ENCODE data around the gene KRTAP4-5. TPM values are rescaled to one million over a fixed set of nuclear protein-coding genes. Genes with fewer than 3 reads are reported as not detected.
A peak's percentile ranks its signal among the peaks of the same experiment; 100 is the strongest.
"Not testable (repeated sequence)": the region's sequence is repeated elsewhere in the genome, so short reads cannot be mapped to it uniquely, and the experiment has no call there.

The KRTAP4-5 gene
- total RNA-seq, 2 experiments from 2014 or later = not detected

DNA sequence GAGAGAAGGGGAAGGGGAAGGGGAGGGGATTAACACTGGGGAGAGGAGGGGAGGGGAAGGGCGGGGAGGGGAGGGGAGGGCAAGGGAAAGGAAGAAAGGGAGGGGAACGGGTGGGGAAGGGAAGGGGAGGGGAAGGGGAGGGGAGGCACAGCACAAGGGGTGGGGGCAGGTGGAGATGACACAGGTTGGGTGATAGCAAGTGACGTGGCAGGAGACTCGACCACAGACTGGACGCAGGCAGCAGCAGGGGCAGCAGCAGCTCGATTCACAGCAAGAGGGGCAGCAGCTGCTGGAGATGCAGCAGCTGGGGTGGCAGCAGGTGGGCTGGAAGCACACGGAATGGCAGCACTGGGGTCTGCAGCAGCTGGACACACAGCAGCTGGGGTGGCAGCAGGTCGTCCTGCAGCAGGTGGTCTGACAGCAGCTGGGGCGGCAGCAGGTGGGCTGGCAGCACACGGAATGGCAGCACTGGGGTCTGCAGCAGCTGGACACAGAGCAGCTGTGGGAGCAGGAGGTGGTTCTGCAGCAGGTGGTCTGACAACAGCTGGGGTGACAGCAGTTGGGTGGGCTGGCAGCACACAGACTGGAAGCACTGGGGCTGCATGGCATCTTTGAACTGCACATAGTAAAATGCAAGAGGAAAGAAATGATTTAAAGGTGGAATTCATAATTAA is 47.9 kb downstream of the KRTAP4-5 start, which contains the start of gene KRTAP4-16:
Gene KRTAP4-16, minus strand, starts transcription at position 624 of the 674 bp plus-strand sequence. Its CDS starts 0 bp downstream, at position 624.
- H3K27me3 Mint-ChIP-seq = peaks cover 11% of the 10 kb centered on the region

DNA sequence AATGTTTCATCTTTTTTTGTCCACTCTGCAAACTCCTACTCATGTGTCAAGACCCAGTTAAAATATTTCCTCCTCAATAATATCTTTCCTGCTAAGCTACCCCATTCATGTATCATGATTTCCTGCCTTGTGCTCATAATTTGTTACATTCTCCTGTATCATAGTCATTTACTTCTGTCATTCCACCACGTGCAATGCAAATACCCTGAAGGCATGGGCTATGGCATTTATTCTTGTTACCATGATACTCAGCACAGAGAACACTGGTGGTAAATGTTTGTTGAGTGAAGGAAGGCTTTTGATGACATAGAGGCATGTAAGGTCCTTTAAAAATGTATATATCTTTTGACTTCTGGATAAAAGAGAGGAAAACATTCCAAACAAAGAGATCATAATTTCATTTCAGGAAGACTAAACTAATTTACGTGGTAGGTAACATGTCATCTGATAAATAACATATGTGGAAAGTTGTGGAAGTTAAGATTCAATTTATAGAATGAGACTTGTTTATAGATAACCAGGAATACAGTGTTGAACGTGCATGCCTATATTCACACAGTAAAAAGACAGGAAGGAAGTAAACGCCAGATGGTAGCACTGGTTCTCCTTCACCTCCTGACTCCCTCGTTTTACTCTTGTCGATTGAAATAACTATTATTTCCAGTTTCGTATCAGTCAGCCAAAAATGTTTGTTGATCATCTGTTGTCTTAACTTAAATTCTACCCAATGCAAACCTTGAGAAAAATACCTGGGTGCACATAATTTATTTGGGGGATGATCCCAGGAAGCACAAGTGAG is 49.7 kb downstream of the KRTAP4-5 start:
- peak; percentile 64 for ATAC-seq (ENCODE audit: poor library complexity)
- DNase-seq; H3K36me3 Mint-ChIP-seq (ENCODE audit: low read depth); H3K4me3 Mint-ChIP-seq; H3K36me3 ChIP-seq (ENCODE audit: insufficient read depth, low read length); H3K9me3 ChIP-seq (ENCODE audit: control insufficient read depth in 1 of 2, insufficient read depth in 1 of 2, low read length in 2 of 2); H3K4me3 ChIP-seq (ENCODE audit: low read length); H3K27ac ChIP-seq (ENCODE audit: low read depth in 1 of 2, low read length in 2 of 2); CTCF ChIA-PET; H3K4me1 ChIP-seq (ENCODE audit: insufficient read depth, low read length); H3K27me3 Mint-ChIP-seq; H3K27me3 ChIP-seq (ENCODE audit: control insufficient read depth in 1 of 2, insufficient read depth in 2 of 2, low read length in 2 of 2); H3K27ac Mint-ChIP-seq; H3K9me3 Mint-ChIP-seq; POLR2A ChIA-PET: not testable (repeated sequence)
- TF ChIP-seq, protein P1, sequence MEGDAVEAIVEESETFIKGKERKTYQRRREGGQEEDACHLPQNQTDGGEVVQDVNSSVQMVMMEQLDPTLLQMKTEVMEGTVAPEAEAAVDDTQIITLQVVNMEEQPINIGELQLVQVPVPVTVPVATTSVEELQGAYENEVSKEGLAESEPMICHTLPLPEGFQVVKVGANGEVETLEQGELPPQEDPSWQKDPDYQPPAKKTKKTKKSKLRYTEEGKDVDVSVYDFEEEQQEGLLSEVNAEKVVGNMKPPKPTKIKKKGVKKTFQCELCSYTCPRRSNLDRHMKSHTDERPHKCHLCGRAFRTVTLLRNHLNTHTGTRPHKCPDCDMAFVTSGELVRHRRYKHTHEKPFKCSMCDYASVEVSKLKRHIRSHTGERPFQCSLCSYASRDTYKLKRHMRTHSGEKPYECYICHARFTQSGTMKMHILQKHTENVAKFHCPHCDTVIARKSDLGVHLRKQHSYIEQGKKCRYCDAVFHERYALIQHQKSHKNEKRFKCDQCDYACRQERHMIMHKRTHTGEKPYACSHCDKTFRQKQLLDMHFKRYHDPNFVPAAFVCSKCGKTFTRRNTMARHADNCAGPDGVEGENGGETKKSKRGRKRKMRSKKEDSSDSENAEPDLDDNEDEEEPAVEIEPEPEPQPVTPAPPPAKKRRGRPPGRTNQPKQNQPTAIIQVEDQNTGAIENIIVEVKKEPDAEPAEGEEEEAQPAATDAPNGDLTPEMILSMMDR (IDR thresholded peaks at IDR 0.05) = peak; percentile 19
- H3K4me1 Mint-ChIP-seq (ENCODE audit: low read depth) = peaks cover 17% of the 10 kb centered on the region
- intact Hi-C loops (cut with DNase I, micrococcal nuclease) = loop anchor here in 1 of 2 experiments (5.0 kb wide), 2 partner anchors 37 to 222 kb away; no protein-coding TSS in a partner anchor

More for the DNA sequence above, 47.9 kb downstream of the KRTAP4-5 start, which contains the start of gene KRTAP4-16:
- CTCF ChIA-PET = no interaction called here
- Histone ChIP-seq H3K27me3 (ENCODE audit: control insufficient read depth in 1 of 2, insufficient read depth in 2 of 2, low read length in 2 of 2) (peaks cover 0 to 2% of the 10 kb centered on the region in 2 experiments), H3K4me3 (ENCODE audit: low read length) (no peak within 1 kb of the TSS), H3K36me3 (ENCODE audit: insufficient read depth, low read length) (no peaks in the 10 kb centered on the region), H3K9me3 (ENCODE audit: control insufficient read depth in 1 of 2, insufficient read depth in 1 of 2, low read length in 2 of 2) (no peaks in the 10 kb centered on the region), H3K27ac (ENCODE audit: low read depth in 1 of 2, low read length in 2 of 2) (no peak within 1 kb of the TSS), H3K4me1 (ENCODE audit: insufficient read depth, low read length) (peaks cover 3% of the 10 kb centered on the region)
- H3K4me3 Mint-ChIP-seq = no peak within 1 kb of the TSS
- TF ChIP-seq, protein P1 (IDR thresholded peaks at IDR 0.05) = no peak
- DNase-seq (no peak), ATAC-seq (ENCODE audit: poor library complexity) (no peak)
- no peaks in the 10 kb centered on the region for H3K36me3 Mint-ChIP-seq (ENCODE audit: low read depth)
- POLR2A ChIA-PET = no interaction called here
- no peaks in the 10 kb centered on the region for H3K9me3 Mint-ChIP-seq
- H3K4me1 Mint-ChIP-seq (ENCODE audit: low read depth) = peaks cover 17% of the 10 kb centered on the region
- no peak within 1 kb of the TSS for H3K27ac Mint-ChIP-seq
- intact Hi-C loops (cut with DNase I, micrococcal nuclease) = loop anchor here in 1 of 2 experiments (5.0 kb wide), 1 partner anchor 221 kb away; no protein-coding TSS in a partner anchor

Other genes with a start within 250 kb of the KRTAP4-5 start
- gene KRT23, start 212.2 kb downstream of the KRTAP4-5 start, total RNA-seq = not detected
- gene KRT39, start 182.9 kb downstream of the KRTAP4-5 start, total RNA-seq = not detected
- gene KRT40, start 165.5 kb downstream of the KRTAP4-5 start, total RNA-seq = not detected
- gene KRTAP3-3, start 155.7 kb downstream of the KRTAP4-5 start, total RNA-seq = not detected
- gene KRTAP3-2, start 149.9 kb downstream of the KRTAP4-5 start, total RNA-seq = not detected
- gene KRTAP3-1, start 140.7 kb downstream of the KRTAP4-5 start, total RNA-seq = not detected
- not detected for gene KRTAP1-5, start 122.6 kb downstream of the KRTAP4-5 start, total RNA-seq
- not detected for gene KRTAP1-4, start 119.6 kb downstream of the KRTAP4-5 start, total RNA-seq
- not detected for gene KRTAP1-3, start 115.0 kb downstream of the KRTAP4-5 start, total RNA-seq
- not detected for gene KRTAP1-1, start 108.4 kb downstream of the KRTAP4-5 start, total RNA-seq
- not detected for gene KRTAP2-1, start 102.5 kb downstream of the KRTAP4-5 start, total RNA-seq
- gene KRTAP2-2, start 94.6 kb downstream of the KRTAP4-5 start, total RNA-seq = not detected
- not detected for gene KRTAP2-3, start 89.7 kb downstream of the KRTAP4-5 start, total RNA-seq
- gene KRTAP2-4, start 83.9 kb downstream of the KRTAP4-5 start, total RNA-seq = not detected
- not detected for gene KRTAP4-7, start 65.7 kb downstream of the KRTAP4-5 start, total RNA-seq
- not detected for gene KRTAP4-8, start 51.7 kb downstream of the KRTAP4-5 start, total RNA-seq
- not detected for gene KRTAP4-16, start 47.6 kb downstream of the KRTAP4-5 start, total RNA-seq
- gene KRTAP4-9, start 44.4 kb downstream of the KRTAP4-5 start, total RNA-seq = not detected
- gene KRTAP4-11, start 31.5 kb downstream of the KRTAP4-5 start, total RNA-seq = not detected
- gene KRTAP4-12, start 25.6 kb downstream of the KRTAP4-5 start, total RNA-seq = not detected
- not detected for gene KRTAP4-6, start 9.3 kb downstream of the KRTAP4-5 start, total RNA-seq
- gene KRTAP4-4, start 10.9 kb upstream of the KRTAP4-5 start, total RNA-seq = not detected
- gene KRTAP4-3, start 18.4 kb upstream of the KRTAP4-5 start, total RNA-seq = not detected
- gene KRTAP4-2, start 28.4 kb upstream of the KRTAP4-5 start, total RNA-seq = not detected
- not detected for gene KRTAP4-1, start 35.1 kb upstream of the KRTAP4-5 start, total RNA-seq
- gene KRTAP9-1, start 40.1 kb upstream of the KRTAP4-5 start, total RNA-seq = not detected
- not detected for gene KRTAP9-2, start 76.8 kb upstream of the KRTAP4-5 start, total RNA-seq
- gene KRTAP9-3, start 82.6 kb upstream of the KRTAP4-5 start, total RNA-seq = not detected
- gene KRTAP9-8, start 88.2 kb upstream of the KRTAP4-5 start, total RNA-seq = not detected
- not detected for gene KRTAP9-4, start 99.9 kb upstream of the KRTAP4-5 start, total RNA-seq
- gene KRTAP9-9, start 105.6 kb upstream of the KRTAP4-5 start, total RNA-seq = not detected
- not detected for gene KRTAP9-6, start 115.6 kb upstream of the KRTAP4-5 start, total RNA-seq
- gene KRTAP9-7, start 125.9 kb upstream of the KRTAP4-5 start, total RNA-seq = not detected
- gene KRTAP29-1, start 153.0 kb upstream of the KRTAP4-5 start, total RNA-seq = not detected
- 1 to 10 TPM; 1.0 to 1.1 TPM for gene KRTAP16-1, start 159.5 kb upstream of the KRTAP4-5 start, total RNA-seq
- gene KRTAP17-1, start 165.9 kb upstream of the KRTAP4-5 start, total RNA-seq = not detected
- gene KRT33A, start 201.0 kb upstream of the KRTAP4-5 start, total RNA-seq = not detected
- gene KRT33B, start 220.0 kb upstream of the KRTAP4-5 start, total RNA-seq = not detected
- gene KRT34, start 232.5 kb upstream of the KRTAP4-5 start, total RNA-seq = not detected
- not detected for gene KRT31, start 247.8 kb upstream of the KRTAP4-5 start, total RNA-seq